ENCODE data around the gene CLRN1. TPM values are rescaled to one million over a fixed set of nuclear protein-coding genes. Genes with fewer than 3 reads are reported as not detected.

The CLRN1 gene
- total RNA-seq, 2 donors from 2014 or later, result not detected

DNA sequence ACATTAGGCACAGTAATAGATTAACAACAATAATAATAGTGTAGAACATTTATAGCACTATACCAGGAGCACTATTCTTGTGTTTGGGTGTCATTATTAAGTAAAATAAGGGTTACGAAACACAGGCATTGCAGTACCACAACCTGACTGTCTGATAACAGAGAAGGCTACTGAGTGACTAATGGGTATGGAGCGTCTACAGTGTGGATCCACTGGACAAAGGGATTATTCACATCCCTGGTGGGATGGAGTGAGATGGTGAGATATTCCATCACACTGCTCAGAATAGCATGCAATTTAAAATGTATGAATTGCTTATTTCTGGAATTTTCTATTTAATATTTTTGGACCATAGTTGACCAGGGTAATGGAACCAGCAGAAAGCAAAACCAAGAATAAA lies 85.5 kb downstream of the CLRN1 start:
- Mint-ChIP-seq H3K4me1 (no peaks in the 10 kb centered on the region), H3K27ac (no peak overlapping the region), H3K36me3 (ENCODE audit: low read depth) (no peaks in the 10 kb centered on the region), H3K27me3 (ENCODE audit: insufficient read depth) (peaks cover 4% of the 10 kb centered on the region), H3K4me3 (no peak overlapping the region), H3K9me3 (peaks cover 3% of the 10 kb centered on the region)
- H3K27ac ChIP-seq (ENCODE audit: low read depth, low read length), result no peak overlapping the region
- no peaks in the 10 kb centered on the region for H3K36me3 ChIP-seq (ENCODE audit: control insufficient read depth, insufficient read depth, low read length)
- no peak for DNase-seq
- no peak overlapping the region for H3K4me3 ChIP-seq (ENCODE audit: low read length)
- TF ChIP-seq, protein P1, sequence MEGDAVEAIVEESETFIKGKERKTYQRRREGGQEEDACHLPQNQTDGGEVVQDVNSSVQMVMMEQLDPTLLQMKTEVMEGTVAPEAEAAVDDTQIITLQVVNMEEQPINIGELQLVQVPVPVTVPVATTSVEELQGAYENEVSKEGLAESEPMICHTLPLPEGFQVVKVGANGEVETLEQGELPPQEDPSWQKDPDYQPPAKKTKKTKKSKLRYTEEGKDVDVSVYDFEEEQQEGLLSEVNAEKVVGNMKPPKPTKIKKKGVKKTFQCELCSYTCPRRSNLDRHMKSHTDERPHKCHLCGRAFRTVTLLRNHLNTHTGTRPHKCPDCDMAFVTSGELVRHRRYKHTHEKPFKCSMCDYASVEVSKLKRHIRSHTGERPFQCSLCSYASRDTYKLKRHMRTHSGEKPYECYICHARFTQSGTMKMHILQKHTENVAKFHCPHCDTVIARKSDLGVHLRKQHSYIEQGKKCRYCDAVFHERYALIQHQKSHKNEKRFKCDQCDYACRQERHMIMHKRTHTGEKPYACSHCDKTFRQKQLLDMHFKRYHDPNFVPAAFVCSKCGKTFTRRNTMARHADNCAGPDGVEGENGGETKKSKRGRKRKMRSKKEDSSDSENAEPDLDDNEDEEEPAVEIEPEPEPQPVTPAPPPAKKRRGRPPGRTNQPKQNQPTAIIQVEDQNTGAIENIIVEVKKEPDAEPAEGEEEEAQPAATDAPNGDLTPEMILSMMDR (conservative IDR thresholded peaks at IDR 0.05), result no peak
- H3K9me3 ChIP-seq (ENCODE audit: control insufficient read depth, low read length), result peaks cover 6% of the 10 kb centered on the region
- no peaks in the 10 kb centered on the region for H3K4me1 ChIP-seq (ENCODE audit: control insufficient read depth, insufficient read depth, low read length)
- WGBS, 2 experiments (ENCODE audit: insufficient coverage in 1 of 2, insufficient read length in 1 of 2), result 80 to 97% methylated on average over 1 to 2 of the region's 2 CpGs
- H3K9ac ChIP-seq (ENCODE audit: extremely low read depth, low read length, poor library complexity, severe bottlenecking), result no peak overlapping the region
- H3K27me3 ChIP-seq (ENCODE audit: control insufficient read depth, insufficient read depth, low read length, poor library complexity, severe bottlenecking), result no peaks in the 10 kb centered on the region

DNA sequence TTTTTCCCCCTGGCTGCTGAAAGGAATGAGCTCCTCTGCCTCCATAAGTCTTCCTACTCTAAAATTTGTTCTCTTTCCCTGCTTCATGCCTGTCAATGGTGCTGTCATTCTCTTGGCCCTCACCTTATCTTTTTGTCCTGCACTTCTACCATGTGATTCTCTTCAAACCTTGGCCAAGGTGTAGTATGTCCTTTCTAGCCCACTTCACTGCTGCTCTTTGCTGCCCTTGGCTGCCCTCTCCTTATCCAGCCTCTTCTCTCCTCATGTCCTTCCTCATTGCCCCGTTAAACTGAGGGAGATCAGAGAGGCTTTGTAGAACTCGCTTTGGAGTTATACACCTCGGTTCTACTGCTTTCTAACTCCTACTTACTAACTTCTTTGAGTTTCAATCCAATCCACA lies 87.0 kb downstream of the CLRN1 start:
- no peaks in the 10 kb centered on the region for H3K27me3 ChIP-seq (ENCODE audit: control insufficient read depth, insufficient read depth, low read length, poor library complexity, severe bottlenecking)
- Mint-ChIP-seq H3K27me3 (ENCODE audit: insufficient read depth) (peaks cover 4% of the 10 kb centered on the region), H3K4me1 (no peaks in the 10 kb centered on the region), H3K27ac (no peak overlapping the region), H3K36me3 (ENCODE audit: low read depth) (no peaks in the 10 kb centered on the region), H3K9me3 (peaks cover 3% of the 10 kb centered on the region), H3K4me3 (no peak overlapping the region)
- H3K27ac ChIP-seq (ENCODE audit: low read depth, low read length), result no peak overlapping the region
- H3K4me1 ChIP-seq (ENCODE audit: control insufficient read depth, insufficient read depth, low read length), result no peaks in the 10 kb centered on the region
- no peak overlapping the region for H3K9ac ChIP-seq (ENCODE audit: extremely low read depth, low read length, poor library complexity, severe bottlenecking)
- TF ChIP-seq, protein P1 (conservative IDR thresholded peaks at IDR 0.05), result no peak
- WGBS, 2 experiments (ENCODE audit: insufficient coverage in 1 of 2, insufficient read length in 1 of 2), result 76% methylated on average over 3 of the region's 3 CpGs; no CpG with 5 or more reads in 1 of the 2 experiments
- H3K9me3 ChIP-seq (ENCODE audit: control insufficient read depth, low read length), result peaks cover 6% of the 10 kb centered on the region
- no peak for DNase-seq
- no peak overlapping the region for H3K4me3 ChIP-seq (ENCODE audit: low read length)
- no peaks in the 10 kb centered on the region for H3K36me3 ChIP-seq (ENCODE audit: control insufficient read depth, insufficient read depth, low read length)

DNA sequence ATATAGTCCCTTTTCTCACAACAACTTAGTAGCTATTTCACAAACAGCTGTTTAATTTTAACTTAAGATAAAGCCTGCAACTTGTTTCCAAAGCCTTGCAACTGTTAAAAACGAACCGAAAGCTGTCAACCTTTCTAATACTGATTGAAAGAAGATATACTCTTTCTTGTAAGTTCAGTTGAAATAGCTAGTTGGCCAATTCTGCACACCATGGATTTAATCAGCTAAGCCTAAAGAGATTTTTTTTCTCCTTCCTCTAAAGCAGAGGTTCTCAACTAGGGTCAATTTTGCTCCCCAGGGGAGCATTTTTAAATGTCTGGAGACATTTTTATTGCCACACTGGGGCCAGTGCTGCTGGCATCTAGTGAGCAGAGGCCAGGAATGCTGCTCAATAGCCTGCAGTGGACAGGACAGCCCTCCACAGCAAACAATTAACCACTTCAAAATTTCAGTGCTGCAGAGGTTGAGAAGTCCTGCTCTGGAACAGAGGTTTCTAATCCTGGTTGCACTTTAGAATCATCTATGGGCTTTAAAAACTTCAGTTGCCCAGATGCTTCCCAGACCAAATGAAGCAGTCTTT lies 93.4 kb downstream of the CLRN1 start:
- H3K4me1 Mint-ChIP-seq, result peaks cover 7% of the 10 kb centered on the region
- no peak overlapping the region for H3K27ac ChIP-seq (ENCODE audit: low read depth, low read length)
- no peaks in the 10 kb centered on the region for H3K27me3 ChIP-seq (ENCODE audit: control insufficient read depth, insufficient read depth, low read length, poor library complexity, severe bottlenecking)

More for the DNA sequence above, 93.4 kb downstream of the CLRN1 start:
- Histone ChIP-seq H3K9me3 (ENCODE audit: control insufficient read depth, low read length) (no peaks in the 10 kb centered on the region), H3K4me1 (ENCODE audit: control insufficient read depth, insufficient read depth, low read length) (no peaks in the 10 kb centered on the region), H3K9ac (ENCODE audit: extremely low read depth, low read length, poor library complexity, severe bottlenecking) (no peak overlapping the region), H3K4me3 (ENCODE audit: low read length) (no peak overlapping the region), H3K36me3 (ENCODE audit: control insufficient read depth, insufficient read depth, low read length) (no peaks in the 10 kb centered on the region)
- no peak for DNase-seq
- H3K27me3 Mint-ChIP-seq (ENCODE audit: insufficient read depth), result peaks cover 2% of the 10 kb centered on the region
- WGBS, 2 experiments (ENCODE audit: insufficient coverage in 1 of 2, insufficient read length in 1 of 2), result 95 to 100% methylated on average over 2 of the region's 2 CpGs
- H3K9me3 Mint-ChIP-seq, result no peaks in the 10 kb centered on the region
- H3K27ac Mint-ChIP-seq, result no peak overlapping the region
- no peak overlapping the region for H3K4me3 Mint-ChIP-seq
- TF ChIP-seq, protein P1 (conservative IDR thresholded peaks at IDR 0.05), result no peak
- no peaks in the 10 kb centered on the region for H3K36me3 Mint-ChIP-seq (ENCODE audit: low read depth)
